HepG2 (cell line): ENCODE data around the gene OSBPL8. TPM values are rescaled to one million over a fixed set of nuclear protein-coding genes. Genes with fewer than 3 reads are reported as not detected.
A peak's percentile ranks its signal among the peaks of the same experiment; 100 is the strongest.

ENCODE experiments used
- AHR ChIP-seq: IDR thresholded peaks from 2 replicates; pipeline ENCODE4 v1.6.1; 2018; ENCODE audit warnings: missing genetic modification reagents, missing compliant biosample characterization
- ARNTL ChIP-seq: sonication (generic); formaldehyde crosslinking; IDR thresholded peaks from 2 replicates; pipeline ENCODE4 v1.4.0; 2020; ENCODE audit warnings: mild to moderate bottlenecking, missing genetic modification reagents
- CBFB ChIP-seq: sonication (generic); formaldehyde crosslinking; IDR thresholded peaks from 2 replicates; pipeline ENCODE4 v1.4.0; 2020; ENCODE audit warnings: missing genetic modification reagents
- HNRNPLL ChIP-seq: fragments of 200-400 bp; formaldehyde crosslinking; IDR thresholded peaks from 2 replicates; pipeline ENCODE4 v1.6.1; 2017; ENCODE audit warnings: mild to moderate bottlenecking, low read depth, low read length; ENCODE audit not compliant: poor library complexity, severe bottlenecking
- HOXA3 ChIP-seq: sonication (generic); formaldehyde crosslinking; IDR thresholded peaks from 2 replicates; pipeline ENCODE4 v1.5.0; 2020; ENCODE audit warnings: missing genetic modification reagents
- LRRFIP1 ChIP-seq: sonication (generic); formaldehyde crosslinking; conservative IDR thresholded peaks from 2 replicates; pipeline ENCODE4 v1.4.0; 2020; ENCODE audit warnings: missing genetic modification reagents
- MTF2 ChIP-seq: sonication (generic); formaldehyde crosslinking; IDR thresholded peaks from 2 replicates; pipeline ENCODE4 v1.5.0; 2020; ENCODE audit warnings: missing genetic modification reagents, borderline replicate concordance
- SKI ChIP-seq: fragments of 450-650 bp; IDR thresholded peaks from one replicate; pipeline ENCODE4 v1.6.1; 2018; ENCODE audit warnings: mild to moderate bottlenecking; ENCODE audit not compliant: partially characterized antibody
- TAF1 ChIP-seq: sonication (generic); formaldehyde crosslinking; IDR thresholded peaks from 2 replicates; pipeline ENCODE4 v1.4.0; 2020; ENCODE audit warnings: missing genetic modification reagents
- ZNF296 ChIP-seq: sonication (generic); formaldehyde crosslinking; conservative IDR thresholded peaks from 2 replicates; pipeline ENCODE4 v1.5.0; 2020; ENCODE audit warnings: mild to moderate bottlenecking, missing genetic modification reagents
- ZNF329 ChIP-seq: sonication (generic); formaldehyde crosslinking; IDR thresholded peaks from 2 replicates; pipeline ENCODE4 v1.9.0; 2021; ENCODE audit warnings: low read depth, mild to moderate bottlenecking, missing genetic modification reagents
- ZNF572 ChIP-seq: sonication (generic); formaldehyde crosslinking; IDR thresholded peaks from 2 replicates; pipeline ENCODE4 v1.5.1; 2020; ENCODE audit warnings: mild to moderate bottlenecking, missing genetic modification reagents
- ZNF691 ChIP-seq: sonication (generic); formaldehyde crosslinking; IDR thresholded peaks from 2 replicates; pipeline ENCODE4 v1.4.0; 2020; ENCODE audit warnings: missing genetic modification reagents, low read depth, mild to moderate bottlenecking, borderline replicate concordance
- ZNF784 ChIP-seq: sonication (generic); formaldehyde crosslinking; IDR thresholded peaks from 2 replicates; pipeline ENCODE4 v1.5.1; 2020; ENCODE audit warnings: missing genetic modification reagents, mild to moderate bottlenecking, borderline replicate concordance
- ZSCAN31 ChIP-seq: sonication (generic); formaldehyde crosslinking; IDR thresholded peaks from 2 replicates; pipeline ENCODE4 v1.5.0; 2020; ENCODE audit warnings: low read depth, mild to moderate bottlenecking, missing genetic modification reagents
- polyA plus RNA-seq, 8 experiments: library from polyadenylated mRNA; depleted of rRNA in 3 of 8; stranded (reverse) in 7 of 8; unstranded in 1 of 8; fragments of >200 nt; fragmentation: Illumina TruSeq in 4 of 8; extraction: Trizol in 4 of 8; gene quantifications; 2 replicates each; pipeline versions ENCODE4 v1.2.1 to v1.2.3, GENCODE V29; 2011 to 2016; ENCODE audit warnings: low read depth in 4 of 8, missing spikeins in 1 of 8, mixed read lengths in 1 of 8; ENCODE audit not compliant: insufficient read depth in 1 of 8
- total RNA-seq, 5 experiments: library from RNA; depleted of rRNA; stranded (reverse); fragments of >200 nt; fragmentation: Illumina TruSeq; extraction: Trizol; gene quantifications; 2 replicates each; pipeline ENCODE4 v1.2.3, GENCODE V29; 2016; ENCODE audit warnings: low read depth in 1 of 5
- TF ChIP-seq, protein P1 (sequence below): sonication (generic); formaldehyde crosslinking; IDR thresholded peaks from 2 replicates; pipeline ENCODE4 v1.4.0; 2020; ENCODE audit warnings: missing genetic modification reagents
- TF ChIP-seq, protein P2 (sequence below): sonication (generic); formaldehyde crosslinking; IDR thresholded peaks from 2 replicates; pipeline ENCODE4 v1.4.0; 2020; ENCODE audit warnings: missing genetic modification reagents
- TF ChIP-seq, protein P3 (sequence below): IDR thresholded peaks from 2 replicates; pipeline ENCODE4 v1.6.1; 2016; ENCODE audit warnings: missing compliant biosample characterization, missing genetic modification reagents, borderline replicate concordance
- TF ChIP-seq, protein P4 (sequence below): sonication (generic); IDR thresholded peaks from 2 replicates; pipeline ENCODE4 v1.6.1; 2016; ENCODE audit warnings: low read depth, borderline replicate concordance

OSBPL8 gene
- total and polyA plus RNA-seq, 2 of the 13 experiments (the other 11 are each of a cell fraction or from before 2014, with no cell fraction given), result 11.0 to 33.9 TPM

DNA sequence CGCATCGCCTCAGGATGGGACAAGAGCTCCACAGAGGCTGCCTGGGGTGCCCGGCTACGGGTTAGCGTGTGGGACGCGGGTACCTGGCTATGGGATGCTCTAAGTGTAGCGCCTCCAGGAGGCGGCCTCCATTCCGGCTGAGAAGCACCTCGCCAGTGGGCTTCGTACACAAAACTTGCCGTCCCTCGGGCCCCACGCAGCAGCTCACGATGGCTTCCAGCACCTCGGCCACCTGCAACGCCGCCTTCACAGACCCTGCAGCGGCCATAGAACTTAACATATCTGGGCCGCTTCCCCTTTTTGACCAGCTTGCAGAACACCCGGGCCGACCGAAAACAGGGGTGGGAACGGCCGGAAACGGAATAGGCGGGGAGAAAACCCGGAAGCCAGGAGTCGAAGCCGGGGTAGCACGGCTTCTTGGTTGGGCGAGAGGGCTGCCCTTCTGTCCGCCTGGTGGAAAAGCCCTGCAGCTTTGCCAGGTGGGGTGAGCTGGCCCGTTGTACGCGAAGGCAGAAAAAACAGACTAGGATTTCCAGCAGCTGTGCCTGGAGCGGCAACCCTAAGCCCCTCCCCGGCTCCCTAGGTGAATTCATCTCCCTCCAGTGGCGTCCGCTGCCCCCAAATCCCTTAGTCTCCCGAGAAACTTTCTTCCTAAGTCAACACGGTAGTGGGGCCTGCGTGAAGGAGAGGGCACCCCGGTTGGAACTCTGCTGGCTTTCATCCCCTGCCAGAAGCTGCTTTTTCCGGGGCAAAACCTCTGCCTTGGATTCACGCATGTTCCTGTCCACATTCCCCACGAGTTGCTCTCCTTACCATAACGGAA lies 211.3 kb downstream of the OSBPL8 start, which contains the start of gene BBS10 (continued):
- TF ChIP-seq ARNTL (CRISPR knock-in tag) (no peak), MTF2 (CRISPR knock-in tag) (no peak), ZNF784 (no peak), HOXA3 (CRISPR knock-in tag) (peak; percentile 71), ZNF691 (CRISPR knock-in tag) (no peak), HNRNPLL (peak; percentile 75), ZNF296 (CRISPR knock-in tag) (no peak), AHR (CRISPR knock-in tag) (peak; percentile 72; the same call in 1 of the 2 replicates), ZSCAN31 (CRISPR knock-in tag) (peak; percentile 71; the same call in 1 of the 2 replicates), LRRFIP1 (CRISPR knock-in tag) (no peak), SKI (no peak), TAF1 (CRISPR knock-in tag) (peak; percentile 68; the same call in 1 of the 2 replicates), CBFB (peak; percentile 16; the same call in 1 of the 2 replicates), ZNF572 (CRISPR knock-in tag) (no peak), ZNF329 (no peak)
- TF ChIP-seq, protein P1, sequence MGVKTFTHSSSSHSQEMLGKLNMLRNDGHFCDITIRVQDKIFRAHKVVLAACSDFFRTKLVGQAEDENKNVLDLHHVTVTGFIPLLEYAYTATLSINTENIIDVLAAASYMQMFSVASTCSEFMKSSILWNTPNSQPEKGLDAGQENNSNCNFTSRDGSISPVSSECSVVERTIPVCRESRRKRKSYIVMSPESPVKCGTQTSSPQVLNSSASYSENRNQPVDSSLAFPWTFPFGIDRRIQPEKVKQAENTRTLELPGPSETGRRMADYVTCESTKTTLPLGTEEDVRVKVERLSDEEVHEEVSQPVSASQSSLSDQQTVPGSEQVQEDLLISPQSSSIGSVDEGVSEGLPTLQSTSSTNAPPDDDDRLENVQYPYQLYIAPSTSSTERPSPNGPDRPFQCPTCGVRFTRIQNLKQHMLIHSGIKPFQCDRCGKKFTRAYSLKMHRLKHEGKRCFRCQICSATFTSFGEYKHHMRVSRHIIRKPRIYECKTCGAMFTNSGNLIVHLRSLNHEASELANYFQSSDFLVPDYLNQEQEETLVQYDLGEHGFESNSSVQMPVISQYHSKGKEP (CRISPR knock-in tag), result no peak
- TF ChIP-seq, protein P2, sequence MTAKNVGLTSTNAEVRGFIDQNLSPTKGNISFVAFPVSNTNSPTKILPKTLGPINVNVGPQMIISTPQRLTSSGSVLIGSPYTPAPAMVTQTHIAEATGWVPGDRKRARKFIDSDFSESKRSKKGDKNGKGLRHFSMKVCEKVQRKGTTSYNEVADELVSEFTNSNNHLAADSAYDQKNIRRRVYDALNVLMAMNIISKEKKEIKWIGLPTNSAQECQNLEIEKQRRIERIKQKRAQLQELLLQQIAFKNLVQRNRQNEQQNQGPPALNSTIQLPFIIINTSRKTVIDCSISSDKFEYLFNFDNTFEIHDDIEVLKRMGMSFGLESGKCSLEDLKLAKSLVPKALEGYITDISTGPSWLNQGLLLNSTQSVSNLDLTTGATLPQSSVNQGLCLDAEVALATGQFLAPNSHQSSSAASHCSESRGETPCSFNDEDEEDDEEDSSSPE, result peak; percentile 71
- TF ChIP-seq, protein P3, sequence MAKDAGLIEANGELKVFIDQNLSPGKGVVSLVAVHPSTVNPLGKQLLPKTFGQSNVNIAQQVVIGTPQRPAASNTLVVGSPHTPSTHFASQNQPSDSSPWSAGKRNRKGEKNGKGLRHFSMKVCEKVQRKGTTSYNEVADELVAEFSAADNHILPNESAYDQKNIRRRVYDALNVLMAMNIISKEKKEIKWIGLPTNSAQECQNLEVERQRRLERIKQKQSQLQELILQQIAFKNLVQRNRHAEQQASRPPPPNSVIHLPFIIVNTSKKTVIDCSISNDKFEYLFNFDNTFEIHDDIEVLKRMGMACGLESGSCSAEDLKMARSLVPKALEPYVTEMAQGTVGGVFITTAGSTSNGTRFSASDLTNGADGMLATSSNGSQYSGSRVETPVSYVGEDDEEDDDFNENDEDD (CRISPR knock-in tag), result peak; percentile 67; the same call in 1 of the 2 replicates
- TF ChIP-seq, protein P4, sequence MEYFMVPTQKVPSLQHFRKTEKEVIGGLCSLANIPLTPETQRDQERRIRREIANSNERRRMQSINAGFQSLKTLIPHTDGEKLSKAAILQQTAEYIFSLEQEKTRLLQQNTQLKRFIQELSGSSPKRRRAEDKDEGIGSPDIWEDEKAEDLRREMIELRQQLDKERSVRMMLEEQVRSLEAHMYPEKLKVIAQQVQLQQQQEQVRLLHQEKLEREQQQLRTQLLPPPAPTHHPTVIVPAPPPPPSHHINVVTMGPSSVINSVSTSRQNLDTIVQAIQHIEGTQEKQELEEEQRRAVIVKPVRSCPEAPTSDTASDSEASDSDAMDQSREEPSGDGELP, result no peak
